H1 (cell line): Measurements from ENCODE around the gene IFT25. TPM values are rescaled to one million over a fixed set of nuclear protein-coding genes. Genes with fewer than 3 reads are reported as not detected.

Source experiments
- CBX8 ChIP-seq: fragments of 300-800, 300-1000 bp; sonication (generic); IDR thresholded peaks from 2 replicates; pipeline ENCODE4 v1.7.1; 2016; ENCODE audit warnings: low read depth, low read length, borderline replicate concordance
- EZH2 ChIP-seq: fragments of 200-600 bp; sonication (generic); IDR thresholded peaks from 2 replicates; pipeline ENCODE4 v1.7.1; 2012; ENCODE audit warnings: low read depth, mild to moderate bottlenecking, moderate library complexity, low read length, inconsistent platforms; ENCODE audit not compliant: severe bottlenecking
- KDM4A ChIP-seq: IDR thresholded peaks from one replicate; pipeline ENCODE4 v1.7.1; 2012; ENCODE audit warnings: low read depth, mild to moderate bottlenecking, moderate library complexity, low read length, inconsistent platforms; ENCODE audit not compliant: severe bottlenecking
- polyA plus RNA-seq, 7 experiments: library from polyadenylated mRNA; depleted of rRNA in 3 of 7; stranded (reverse) in 5 of 7; unstranded in 2 of 7; fragments of >200 nt in 5 of 7; fragments of 200-250 nt in 2 of 7; gene quantifications; 1 replicate in 5 of 7; 2 replicates in 1 of 7; 4 replicates in 1 of 7; pipeline versions ENCODE4 v1.2.1 to v1.2.3, GENCODE V29; 2011 to 2013; ENCODE audit warnings: missing spikeins in 2 of 7, mixed read lengths in 2 of 7
- total RNA-seq: library from RNA; stranded (reverse); fragmentation: NEBNext Ultra II Directional; extraction: Animal tissue kit (Norgen Biotek cat#: 25700); gene quantifications from 2 replicates; pipeline ENCODE4 v1.2.1, GENCODE V29; 2021
- TF ChIP-seq, protein P1 (sequence below): IDR thresholded peaks from 2 replicates; pipeline ENCODE4 v1.6.1; 2011; ENCODE audit warnings: low read length, improper control_type of control experiment

The IFT25 gene
- total and polyA plus RNA-seq, 2 of the 8 experiments (the other 6 are each of a cell fraction or from before 2014, with no cell fraction given) = 15.0 to 36.3 TPM

DNA sequence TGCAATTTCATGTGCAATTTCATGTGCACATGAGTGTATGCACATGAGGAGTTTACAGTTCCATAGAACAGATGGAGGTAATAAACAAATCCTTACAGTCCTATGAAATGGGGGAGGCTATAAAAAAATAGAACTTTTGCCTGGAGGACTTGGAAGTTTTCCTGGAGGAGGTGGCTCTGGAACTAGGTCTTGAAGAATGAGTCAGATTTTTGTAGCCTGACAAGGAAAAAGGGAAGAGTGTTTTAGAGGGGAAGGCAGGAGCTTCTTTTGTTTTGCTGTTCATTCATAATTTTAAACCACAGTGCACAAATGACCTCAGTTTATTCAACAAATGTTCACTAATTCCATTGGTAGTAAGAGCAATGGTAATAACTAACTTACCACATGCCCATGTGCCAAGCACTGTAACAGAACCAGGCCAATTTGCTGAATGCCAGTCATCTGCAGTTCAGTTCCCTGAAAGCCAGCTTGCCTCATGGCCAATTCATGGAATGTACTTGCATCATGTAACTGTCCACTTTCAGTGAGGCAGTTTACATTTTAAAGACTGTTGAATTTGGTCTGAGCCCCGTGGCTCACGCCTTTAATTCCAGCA, 48.8 kb downstream of the IFT25 start (continued):
- TF ChIP-seq, protein P1, sequence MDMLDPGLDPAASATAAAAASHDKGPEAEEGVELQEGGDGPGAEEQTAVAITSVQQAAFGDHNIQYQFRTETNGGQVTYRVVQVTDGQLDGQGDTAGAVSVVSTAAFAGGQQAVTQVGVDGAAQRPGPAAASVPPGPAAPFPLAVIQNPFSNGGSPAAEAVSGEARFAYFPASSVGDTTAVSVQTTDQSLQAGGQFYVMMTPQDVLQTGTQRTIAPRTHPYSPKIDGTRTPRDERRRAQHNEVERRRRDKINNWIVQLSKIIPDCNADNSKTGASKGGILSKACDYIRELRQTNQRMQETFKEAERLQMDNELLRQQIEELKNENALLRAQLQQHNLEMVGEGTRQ = no peak
- TF ChIP-seq CBX8 (no peak), EZH2 (no peak), KDM4A (no peak)
